GM19324 (cell line): ENCODE measurements around the gene ACTRT1.

ENCODE experiments used
- ATAC-seq: cut with Tn5 transposase; IDR thresholded peaks from one replicate; pipeline ENCODE4 v1.9.1; 2021; ENCODE audit warnings: mild to moderate bottlenecking, moderate library complexity; ENCODE audit not compliant: unreplicated experiment, low FRiP score

ACTRT1 gene

GRCh38 chrX:128052303-128052702 lies at the start of gene ACTRT1:
Gene ACTRT1 (minus strand): TSS chrX:128052403. CDS start chrX:128052206, 197 bp downstream.
- no peak for ATAC-seq

GRCh38 chrX:128078545-128078944 lies 26.3 kb upstream of the ACTRT1 start:
- ATAC-seq: no peak

DNA sequence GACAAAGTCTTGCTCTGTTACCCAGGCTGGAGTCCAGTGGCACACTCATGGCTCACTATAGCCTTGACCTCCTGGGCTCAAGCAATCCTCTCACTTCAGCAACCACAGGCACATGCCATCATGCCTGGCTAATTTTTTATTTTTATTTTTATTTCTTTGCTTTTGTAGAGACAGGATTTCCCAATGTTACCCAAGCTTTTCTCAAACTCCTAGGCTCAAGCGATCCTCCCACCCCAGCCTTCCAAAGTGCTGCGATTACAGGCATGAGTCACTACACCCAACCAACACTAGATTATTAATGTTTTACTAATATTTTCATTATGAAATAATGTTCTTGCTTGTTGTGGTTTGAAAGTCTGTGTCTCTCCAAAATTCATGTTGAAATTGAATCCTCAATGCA lies 5.2 kb upstream of the ACTRT1 start:
- ATAC-seq: no peak

- no peak for ATAC-seq
Measured at GRCh38 chrX:128051526-128051925, 677 bp downstream of the ACTRT1 start.

GRCh38 chrX:128035318-128035717 lies 16.9 kb downstream of the ACTRT1 start:
- ATAC-seq: no peak

DNA sequence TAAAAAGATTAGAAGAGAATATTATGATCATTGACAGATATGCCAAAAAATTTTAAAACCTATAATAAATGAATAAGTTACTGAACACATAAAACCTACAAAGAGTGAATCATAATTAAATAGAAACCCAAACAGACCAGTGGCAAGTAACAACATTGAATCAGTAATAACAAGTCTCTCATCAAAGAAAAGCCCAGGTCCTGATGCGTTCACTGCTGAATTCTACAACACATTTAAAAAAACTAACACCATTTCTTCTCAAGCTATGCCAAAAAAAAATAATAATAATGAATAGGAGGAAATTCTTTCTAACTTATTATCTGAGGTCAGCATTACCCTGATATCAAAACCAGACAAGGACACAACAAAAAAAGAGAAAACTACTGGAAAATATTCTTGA lies 30.6 kb downstream of the ACTRT1 start:
- no peak for ATAC-seq

DNA sequence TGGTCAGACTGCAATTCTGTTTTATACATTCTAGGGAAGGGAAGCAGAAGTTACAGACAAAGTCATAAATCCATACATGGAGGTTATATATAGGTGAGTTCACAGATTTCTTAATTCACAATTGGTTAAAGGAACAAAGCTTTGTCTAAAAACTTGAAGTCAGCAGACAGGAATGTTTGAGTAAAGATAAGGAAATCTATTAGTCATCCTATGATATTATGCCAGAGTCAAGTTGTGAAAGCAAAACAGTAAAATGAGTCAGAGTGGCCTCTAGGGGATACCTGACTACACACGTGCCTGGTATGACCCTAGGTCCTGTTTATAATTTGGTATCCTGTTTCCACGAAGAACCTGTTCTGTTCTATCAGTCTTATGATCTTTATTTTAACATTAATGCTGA lies 31.5 kb downstream of the ACTRT1 start:
- no peak for ATAC-seq

GRCh38 chrX:128019218-128019617 lies 33.0 kb downstream of the ACTRT1 start:
- ATAC-seq: no peak

- ATAC-seq: no peak
Measured at GRCh38 chrX:128012015-128012414, 40.2 kb downstream of the ACTRT1 start.

GRCh38 chrX:128007882-128008281 lies 44.3 kb downstream of the ACTRT1 start:
- no peak for ATAC-seq
